Mesendoderm (in vitro differentiated cells): ENCODE results near the gene RAMACL.

ENCODE experiments used
- DNase-seq: peaks from one replicate; pipeline ENCODE4 v3.0.0; 2013
- H2AK5ac ChIP-seq: 2 replicates; pipeline ENCODE4 v1.6.1; 2013; ENCODE audit warnings: low read length, inconsistent platforms
- H2BK120ac ChIP-seq: 2 replicates; pipeline ENCODE4 v1.6.1; 2013; ENCODE audit warnings: low read depth, mild to moderate bottlenecking, low read length, moderate library complexity, mixed read lengths
- H2BK15ac ChIP-seq: replicated peaks from 2 replicates; pipeline ENCODE4 v1.6.1; 2013; ENCODE audit warnings: low read depth, mild to moderate bottlenecking, moderate library complexity
- H2BK5ac ChIP-seq: 2 replicates; pipeline ENCODE4 v1.6.1; 2013; ENCODE audit warnings: low read length, inconsistent platforms
- H3K18ac ChIP-seq: 2 replicates; pipeline ENCODE4 v1.6.1; 2013; ENCODE audit warnings: mild to moderate bottlenecking, low read length, mixed read lengths
- H3K23ac ChIP-seq: one replicate; pipeline ENCODE4 v1.6.1; 2013; ENCODE audit warnings: low read length
- H3K27ac ChIP-seq: 2 replicates; pipeline ENCODE4 v1.5.1; 2013; ENCODE audit warnings: low read depth, mild to moderate bottlenecking, inconsistent platforms, low read length, moderate library complexity
- H3K27me3 ChIP-seq: 2 replicates; pipeline ENCODE4 v1.6.1; 2013; ENCODE audit warnings: low read length, control low read depth, mild to moderate bottlenecking, inconsistent platforms; ENCODE audit not compliant: insufficient read depth, poor library complexity
- H3K36me3 ChIP-seq: 2 replicates; pipeline ENCODE4 v1.6.1; 2013; ENCODE audit warnings: low read length, inconsistent platforms; ENCODE audit not compliant: control insufficient read depth, insufficient read depth
- H3K4ac ChIP-seq: one replicate; pipeline ENCODE4 v1.6.1; 2013; ENCODE audit warnings: low read depth, mild to moderate bottlenecking, low read length, moderate library complexity
- H3K4me1 ChIP-seq: 2 replicates; pipeline ENCODE4 v1.6.1; 2013; ENCODE audit warnings: low read depth, low read length, inconsistent platforms; ENCODE audit not compliant: control insufficient read depth
- H3K4me2 ChIP-seq: 2 replicates; pipeline ENCODE4 v1.6.1; 2013; ENCODE audit warnings: low read length
- H3K4me3 ChIP-seq: 2 replicates; pipeline ENCODE4 v1.5.1; 2013; ENCODE audit warnings: mild to moderate bottlenecking, low read length
- H3K56ac ChIP-seq: one replicate; pipeline ENCODE4 v1.6.1; 2013; ENCODE audit warnings: low read length
- H3K79me1 ChIP-seq: 2 replicates; pipeline ENCODE4 v1.6.1; 2013; ENCODE audit warnings: low read length, inconsistent platforms
- H3K79me2 ChIP-seq: 2 replicates; pipeline ENCODE4 v1.6.1; 2013; ENCODE audit warnings: mild to moderate bottlenecking, low read length; ENCODE audit not compliant: control insufficient read depth, insufficient read depth
- H3K9ac ChIP-seq: 2 replicates; pipeline ENCODE4 v1.6.1; 2013; ENCODE audit warnings: low read length, inconsistent platforms
- H4K5ac ChIP-seq: one replicate; pipeline ENCODE4 v1.6.1; 2013; ENCODE audit warnings: low read length
- H4K8ac ChIP-seq: one replicate; pipeline ENCODE4 v1.6.1; 2013; ENCODE audit warnings: low read depth, mild to moderate bottlenecking, control low read depth, low read length, moderate library complexity
- WGBS: extraction: QIAGEN DNeasy Blood & Tissue Kit; methylation state at CpG from one replicate; pipeline ENCODE4 v1.1.7; 2013; ENCODE audit warnings: low lambda C conversion rate, missing lambda C conversion rate; ENCODE audit not compliant: insufficient coverage; ENCODE audit errors: extremely low coverage; 5-methylcytosine and 5-hydroxymethylcytosine counted together

The RAMACL gene

DNA sequence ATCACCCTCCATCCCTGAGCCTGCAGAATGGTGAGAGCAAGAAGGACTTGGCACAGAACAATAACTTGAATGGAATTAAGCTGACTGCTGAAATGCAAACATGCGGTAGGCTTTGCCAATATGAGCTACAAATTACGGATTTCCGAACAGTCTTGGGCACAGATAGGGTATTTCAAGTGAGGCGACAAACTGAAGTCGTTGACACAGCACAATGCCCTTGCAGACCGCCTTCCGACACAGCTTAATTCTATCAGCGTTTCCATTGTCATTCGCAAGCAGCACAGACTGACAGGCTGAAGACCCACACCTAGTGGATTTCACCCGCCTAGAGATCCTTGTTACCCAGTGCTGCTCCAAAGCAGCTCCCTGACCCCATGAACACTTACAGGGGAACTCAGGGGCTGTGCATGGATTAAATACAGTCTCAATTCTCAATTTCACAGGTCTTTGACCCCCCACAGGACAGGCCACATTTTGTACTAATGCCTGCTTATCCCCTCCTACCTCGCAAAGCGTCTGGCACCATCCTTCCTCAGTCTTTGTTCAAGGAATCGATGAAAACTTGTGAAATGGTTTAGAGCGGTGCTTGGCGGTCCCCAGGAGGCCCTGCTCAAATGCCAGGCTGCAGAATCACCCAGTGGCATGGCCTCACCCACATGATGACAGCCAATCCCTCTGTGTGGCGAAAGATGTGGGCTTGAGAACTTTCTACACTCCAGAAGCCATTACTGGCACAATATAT lies 34.6 kb downstream of the RAMACL start:
- Histone ChIP-seq H3K27me3 (no peaks in the 10 kb centered on the region), H3K56ac (peak overlapping the region; percentile 22), H3K27ac (no peak overlapping the region), H4K5ac (no peak overlapping the region), H3K36me3 (no peaks in the 10 kb centered on the region), H3K9ac (no peak overlapping the region), H2BK15ac (no peak overlapping the region), H3K23ac (peak overlapping the region; percentile 3), H3K4me1 (peaks cover 7% of the 10 kb centered on the region), H2BK5ac (no peak overlapping the region), H3K79me1 (peaks cover 2% of the 10 kb centered on the region), H3K4me3 (no peak overlapping the region), H3K4ac (no peak overlapping the region), H2AK5ac (no peak overlapping the region), H3K4me2 (no peak overlapping the region), H3K79me2 (no peaks in the 10 kb centered on the region), H4K8ac (no peak overlapping the region), H3K18ac (no peak overlapping the region), H2BK120ac (no peak overlapping the region)
- peak; percentile 64 for DNase-seq
- no CpG with 5 or more reads among the region's 16 CpGs for WGBS

DNA sequence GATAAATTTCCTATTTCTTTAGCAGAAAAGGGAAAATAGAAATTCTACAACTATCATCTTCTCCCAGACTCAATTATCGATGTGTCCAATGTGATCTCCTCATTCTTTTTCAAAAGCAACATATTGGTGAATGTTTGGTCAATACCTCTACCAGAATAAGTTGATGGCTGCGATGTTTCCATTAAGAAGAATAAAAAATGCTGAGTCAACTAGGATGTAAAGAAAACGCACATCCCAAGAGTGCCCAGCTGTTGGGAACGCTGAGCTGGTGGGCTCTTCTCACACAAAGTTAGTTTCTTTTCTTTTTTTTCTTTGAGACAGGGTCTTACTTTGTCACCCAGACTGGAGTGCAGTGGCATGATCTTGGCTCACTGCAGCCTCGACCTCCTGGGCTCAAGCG lies 39.8 kb downstream of the RAMACL start:
- WGBS = no CpG with 5 or more reads among the region's 6 CpGs
- DNase-seq = no peak

DNA sequence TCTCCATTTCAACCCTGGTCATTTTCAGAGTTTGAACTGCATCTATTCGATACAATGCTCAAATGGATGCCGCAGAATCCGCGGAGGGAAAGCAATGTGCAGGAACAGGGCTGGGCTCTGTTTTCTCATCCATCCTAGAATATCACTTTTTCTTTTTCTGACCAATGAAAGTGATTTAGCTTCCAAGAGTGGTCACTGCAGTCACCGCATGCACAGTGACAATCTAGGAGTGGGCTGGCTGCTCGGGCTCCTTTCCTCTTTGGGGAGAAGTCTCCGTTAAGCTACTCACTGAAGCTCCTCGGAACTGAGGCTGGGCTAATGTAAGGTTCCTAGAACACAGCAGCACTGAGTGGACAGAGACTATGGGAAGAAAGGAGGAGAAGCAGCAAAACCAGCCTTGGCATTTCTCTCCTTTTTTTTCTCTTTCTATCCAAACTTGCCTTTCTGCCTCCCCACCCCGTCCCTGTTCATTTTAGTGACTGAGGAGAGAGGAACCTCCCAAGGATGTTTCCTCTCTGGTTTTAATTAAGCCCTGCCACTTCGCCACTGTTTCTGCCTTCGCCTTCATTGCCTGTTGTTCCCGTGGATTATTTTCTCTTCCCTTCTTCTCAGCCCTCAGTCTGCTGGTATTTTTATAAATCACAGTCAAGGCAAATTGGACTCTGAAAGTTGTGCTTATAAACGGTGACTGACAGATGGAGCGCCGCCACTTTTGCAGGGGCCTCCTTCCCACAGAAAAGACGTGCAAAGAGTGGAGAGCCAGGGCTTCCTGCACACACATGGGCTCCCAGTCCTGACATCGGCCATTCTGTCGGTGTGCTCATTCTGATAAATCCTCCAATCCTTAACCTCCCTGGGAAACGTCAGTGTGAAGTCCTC lies 41.1 kb downstream of the RAMACL start:
- Histone ChIP-seq H3K4ac (no peak overlapping the region), H2BK5ac (no peak overlapping the region), H3K23ac (no peak overlapping the region), H3K9ac (no peak overlapping the region), H3K79me1 (no peaks in the 10 kb centered on the region), H3K36me3 (no peaks in the 10 kb centered on the region), H3K18ac (no peak overlapping the region), H2BK120ac (no peak overlapping the region), H3K4me3 (no peak overlapping the region), H3K56ac (no peak overlapping the region), H4K8ac (no peak overlapping the region), H3K27ac (no peak overlapping the region), H3K4me1 (peaks cover 3% of the 10 kb centered on the region), H3K79me2 (no peaks in the 10 kb centered on the region), H4K5ac (no peak overlapping the region), H3K4me2 (no peak overlapping the region), H2AK5ac (no peak overlapping the region), H3K27me3 (no peaks in the 10 kb centered on the region), H2BK15ac (no peak overlapping the region)
- DNase-seq = no peak
- WGBS = no CpG with 5 or more reads among the region's 19 CpGs

More for the DNA sequence above, 39.8 kb downstream of the RAMACL start:
- H3K79me1 ChIP-seq = no peaks in the 10 kb centered on the region
- no peak overlapping the region for H4K5ac ChIP-seq
- no peak overlapping the region for H2BK5ac ChIP-seq
- H3K4me2 ChIP-seq = no peak overlapping the region
- H3K56ac ChIP-seq = no peak overlapping the region
- no peak overlapping the region for H3K18ac ChIP-seq
- H2BK15ac ChIP-seq = no peak overlapping the region
- peaks cover 1% of the 10 kb centered on the region for H3K4me1 ChIP-seq
- no peak overlapping the region for H3K23ac ChIP-seq
- H3K36me3 ChIP-seq = no peaks in the 10 kb centered on the region
- H3K9ac ChIP-seq = no peak overlapping the region
- H4K8ac ChIP-seq = no peak overlapping the region
- no peak overlapping the region for H2AK5ac ChIP-seq
- no peaks in the 10 kb centered on the region for H3K27me3 ChIP-seq
- H3K4ac ChIP-seq = no peak overlapping the region
- no peaks in the 10 kb centered on the region for H3K79me2 ChIP-seq
- H2BK120ac ChIP-seq = no peak overlapping the region
- no peak overlapping the region for H3K4me3 ChIP-seq
- H3K27ac ChIP-seq = no peak overlapping the region

DNA sequence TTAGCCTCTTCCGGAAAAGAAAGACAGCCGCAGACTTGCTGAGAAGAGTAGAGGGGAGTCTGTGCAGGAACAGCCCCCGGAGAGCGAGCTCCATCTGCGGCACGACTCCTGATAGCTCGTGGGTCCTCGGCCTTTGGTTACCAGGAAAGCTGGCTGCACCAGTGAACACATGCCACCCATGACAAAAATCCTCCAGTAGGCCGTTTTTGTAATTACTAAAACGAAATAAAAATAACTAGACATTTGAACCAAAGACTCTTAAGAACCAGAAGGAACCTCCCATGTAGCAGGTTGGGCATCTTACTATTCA lies 42.2 kb downstream of the RAMACL start:
- H2AK5ac ChIP-seq = no peak overlapping the region
- no peak overlapping the region for H3K9ac ChIP-seq
- H2BK15ac ChIP-seq = no peak overlapping the region
- H3K79me1 ChIP-seq = no peaks in the 10 kb centered on the region
- no peak overlapping the region for H4K8ac ChIP-seq
- H3K36me3 ChIP-seq = no peaks in the 10 kb centered on the region
- no peaks in the 10 kb centered on the region for H3K79me2 ChIP-seq
- peak overlapping the region; percentile 14 for H3K27ac ChIP-seq
- H3K4me1 ChIP-seq = peaks cover 8% of the 10 kb centered on the region
- H3K4me3 ChIP-seq = no peak overlapping the region
- WGBS = no CpG with 5 or more reads among the region's 10 CpGs
- H4K5ac ChIP-seq = no peak overlapping the region
- H3K56ac ChIP-seq = no peak overlapping the region
- no peak overlapping the region for H3K18ac ChIP-seq
- no peak for DNase-seq
- no peak overlapping the region for H3K4me2 ChIP-seq
- no peak overlapping the region for H3K23ac ChIP-seq
- no peak overlapping the region for H2BK120ac ChIP-seq
- no peaks in the 10 kb centered on the region for H3K27me3 ChIP-seq
- no peak overlapping the region for H3K4ac ChIP-seq
- no peak overlapping the region for H2BK5ac ChIP-seq

DNA sequence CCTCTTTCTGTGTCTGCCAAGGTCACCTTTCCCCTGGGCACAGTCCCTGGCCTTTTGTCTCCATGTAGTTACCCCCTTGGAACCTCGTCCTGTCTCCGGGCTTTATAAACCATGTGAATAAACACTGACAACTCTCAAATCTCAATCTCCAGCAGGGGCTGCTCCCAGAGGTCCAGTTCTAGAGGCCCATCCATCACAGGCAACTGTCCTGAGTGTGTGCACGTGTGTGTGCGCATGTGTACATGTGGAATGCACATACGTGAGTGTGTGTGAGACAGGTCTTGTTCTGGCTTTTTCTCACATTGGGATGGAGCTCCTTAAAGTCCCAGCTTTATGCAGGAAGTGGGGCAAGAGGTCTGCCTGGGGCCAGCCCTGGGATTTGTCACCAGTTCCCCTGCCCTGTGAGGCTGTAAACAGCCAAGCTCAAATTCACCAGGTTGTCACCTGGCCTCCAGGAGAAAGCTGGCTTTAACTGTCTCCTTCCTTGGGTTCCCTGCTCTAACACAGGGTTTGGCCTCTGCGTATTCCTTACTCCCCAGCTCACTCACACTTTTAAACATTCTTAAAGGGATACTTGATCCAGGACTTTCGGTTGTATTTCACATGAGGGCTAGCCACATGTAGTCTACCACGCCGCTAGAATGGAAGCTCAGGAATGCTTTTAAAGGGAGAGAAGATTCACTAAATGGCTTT lies 42.7 kb downstream of the RAMACL start:
- Histone ChIP-seq H3K79me1 (no peaks in the 10 kb centered on the region), H3K18ac (no peak overlapping the region), H3K36me3 (no peaks in the 10 kb centered on the region), H3K27me3 (no peaks in the 10 kb centered on the region), H4K5ac (no peak overlapping the region), H3K4ac (no peak overlapping the region), H3K56ac (no peak overlapping the region), H3K4me3 (no peak overlapping the region), H3K27ac (peak overlapping the region; percentile 14), H2BK120ac (no peak overlapping the region), H3K9ac (no peak overlapping the region), H2AK5ac (no peak overlapping the region), H4K8ac (no peak overlapping the region), H3K4me2 (no peak overlapping the region), H3K79me2 (no peaks in the 10 kb centered on the region), H2BK15ac (no peak overlapping the region), H3K23ac (peak overlapping the region; percentile 4), H3K4me1 (peaks cover 8% of the 10 kb centered on the region), H2BK5ac (no peak overlapping the region)
- WGBS = no CpG with 5 or more reads among the region's 9 CpGs
- peak; percentile 52 for DNase-seq
